22Rv1 (cell line): ENCODE data around the gene HCAR2.

ENCODE experiments used
- H3K27ac ChIP-seq: fragments of 450-650 bp; 2 replicates; pipeline ENCODE4 v1.5.1; 2017
- CTCF ChIP-seq: fragments of 450-650 bp; IDR thresholded peaks from 2 replicates; pipeline ENCODE4 v1.5.1; 2017; ENCODE audit warnings: mild to moderate bottlenecking
- ZFX ChIP-seq: fragments of 450-650 bp; IDR thresholded peaks from 2 replicates; pipeline ENCODE4 v1.6.1; 2017; ENCODE audit warnings: antibody characterized with exemption, borderline replicate concordance

The HCAR2 gene

GRCh38 chr12:122672515-122672914 lies 30.6 kb downstream of the HCAR2 start:
- no peak for TF ChIP-seq CTCF
- TF ChIP-seq ZFX, result no peak

DNA sequence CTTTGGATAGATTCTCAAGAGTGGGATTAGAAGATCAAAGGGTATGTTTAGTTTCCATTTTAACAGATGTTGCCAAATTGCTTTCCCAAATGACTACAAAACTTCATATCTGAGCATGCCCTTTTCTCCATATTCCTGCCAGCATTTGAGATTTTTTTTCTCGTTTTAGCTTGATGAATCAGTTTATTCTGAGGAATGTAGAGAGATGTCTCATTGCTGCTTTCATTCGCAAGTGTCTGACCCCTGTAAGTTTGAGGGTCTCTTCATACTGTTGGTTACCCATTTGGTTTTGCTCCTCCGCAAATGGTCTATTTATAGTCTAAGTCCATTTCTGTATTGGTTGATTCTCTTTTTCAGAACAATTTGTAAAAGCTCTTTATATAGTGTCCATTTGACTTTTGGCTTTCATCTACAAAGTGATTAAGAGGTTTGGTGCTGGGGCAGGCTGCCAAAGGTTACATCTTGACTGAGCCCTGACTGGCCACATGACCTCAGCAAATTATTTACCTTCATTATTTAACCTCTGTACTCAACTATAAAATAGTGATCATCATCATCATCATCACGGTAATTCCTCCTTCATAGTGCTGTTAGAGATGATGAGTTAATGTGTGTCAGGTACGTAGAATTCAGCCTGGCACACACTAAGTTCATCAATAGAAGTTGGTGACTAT lies 33.6 kb downstream of the HCAR2 start:
- TF ChIP-seq ZFX, result no peak
- no peak for TF ChIP-seq CTCF

More at GRCh38 chr12:122672515-122672914, 30.6 kb downstream of the HCAR2 start:
- H3K27ac ChIP-seq, result no peak overlapping the region

DNA sequence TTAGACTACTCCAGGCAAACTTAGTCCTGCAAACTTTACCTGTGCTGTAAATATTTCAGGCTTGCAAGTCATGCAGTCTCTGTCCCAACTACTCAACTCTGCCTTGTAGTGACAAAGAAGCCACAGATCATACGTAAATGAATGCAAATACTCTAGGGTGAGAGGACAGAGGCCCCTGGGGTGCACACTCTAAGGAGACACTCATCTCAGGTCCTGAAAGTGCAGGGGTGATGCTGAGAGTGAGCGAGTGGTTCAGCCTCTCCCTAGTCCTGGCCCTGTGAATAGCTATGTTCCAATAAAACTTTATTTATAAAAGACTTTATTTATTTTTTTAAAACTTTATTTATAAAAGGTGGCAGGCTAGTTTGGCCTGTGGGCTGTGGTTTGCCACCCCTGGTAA lies 34.9 kb downstream of the HCAR2 start:
- TF ChIP-seq CTCF (no peak), ZFX (no peak)
- H3K27ac ChIP-seq, result no peak overlapping the region

More for the DNA sequence above, 33.6 kb downstream of the HCAR2 start:
- H3K27ac ChIP-seq, result no peak overlapping the region

GRCh38 chr12:122665759-122666158 lies 37.4 kb downstream of the HCAR2 start:
- H3K27ac ChIP-seq, result no peak overlapping the region
- TF ChIP-seq ZFX (no peak), CTCF (no peak)

- H3K27ac ChIP-seq, result no peak overlapping the region
- TF ChIP-seq ZFX (no peak), CTCF (no peak)
Measured at GRCh38 chr12:122665349-122665748, 37.8 kb downstream of the HCAR2 start.

GRCh38 chr12:122661938-122662337 lies 41.2 kb downstream of the HCAR2 start:
- TF ChIP-seq CTCF (no peak), ZFX (no peak)
- H3K27ac ChIP-seq, result no peak overlapping the region

GRCh38 chr12:122661246-122661645 lies 41.9 kb downstream of the HCAR2 start:
- H3K27ac ChIP-seq, result no peak overlapping the region
- TF ChIP-seq CTCF, result no peak
- no peak for TF ChIP-seq ZFX
